GM23248 (cell line): ENCODE data around the gene CTSF. TPM values are rescaled to one million over a fixed set of nuclear protein-coding genes. Genes with fewer than 3 reads are reported as not detected.

Experiments used
- DNase-seq: peaks from one replicate; pipeline ENCODE4 v3.0.0-alpha.2; 2015
- H2AFZ ChIP-seq: fragments of 200-600 bp; sonication (generic); 2 replicates; pipeline ENCODE4 v1.6.1; 2016; ENCODE audit warnings: antibody characterized with exemption
- H3F3A ChIP-seq: fragments of 200-600 bp; sonication (generic); 2 replicates; pipeline ENCODE4 v1.6.1; 2016; ENCODE audit warnings: mild to moderate bottlenecking, antibody characterized with exemption, mixed run types; ENCODE audit not compliant: insufficient read depth
- H3K27ac ChIP-seq: fragments of 200-600 bp; sonication (generic); 2 replicates; pipeline ENCODE4 v1.5.1; 2016; ENCODE audit warnings: mild to moderate bottlenecking
- H3K27me3 ChIP-seq: fragments of 200-600 bp; sonication (generic); replicated peaks from 2 replicates; pipeline ENCODE4 v1.6.1; 2016; ENCODE audit warnings: mild to moderate bottlenecking; ENCODE audit not compliant: insufficient read depth
- H3K36me3 ChIP-seq: fragments of 200-600 bp; sonication (generic); 2 replicates; pipeline ENCODE4 v1.6.1; 2016; ENCODE audit warnings: low read depth, mild to moderate bottlenecking
- H3K4me1 ChIP-seq: fragments of 200-600 bp; sonication (generic); 2 replicates; pipeline ENCODE4 v1.6.1; 2016; ENCODE audit warnings: mild to moderate bottlenecking; ENCODE audit not compliant: insufficient read depth
- H3K4me2 ChIP-seq: fragments of 200-600 bp; sonication (generic); one replicate; pipeline ENCODE4 v1.6.1; 2016; ENCODE audit warnings: mild to moderate bottlenecking; ENCODE audit not compliant: unreplicated experiment
- H3K4me3 ChIP-seq: fragments of 200-600 bp; sonication (generic); 2 replicates; pipeline ENCODE4 v1.5.1; 2016; ENCODE audit warnings: mild to moderate bottlenecking
- H3K79me2 ChIP-seq: fragments of 200-600 bp; sonication (generic); 2 replicates; pipeline ENCODE4 v1.6.1; 2016; ENCODE audit warnings: mild to moderate bottlenecking; ENCODE audit not compliant: insufficient read depth
- H3K9ac ChIP-seq: fragments of 200-600 bp; sonication (generic); 2 replicates; pipeline ENCODE4 v1.6.1; 2016; ENCODE audit warnings: mild to moderate bottlenecking
- H3K9me2 ChIP-seq: fragments of 200-600 bp; sonication (generic); 2 replicates; pipeline ENCODE4 v1.6.1; 2016; ENCODE audit warnings: mixed run types, mild to moderate bottlenecking, moderate library complexity; ENCODE audit not compliant: insufficient read depth
- H3K9me3 ChIP-seq: fragments of 200-600 bp; sonication (generic); one replicate; pipeline ENCODE4 v1.6.1; 2017; ENCODE audit warnings: low read depth
- H4K20me1 ChIP-seq: fragments of 200-600 bp; sonication (generic); 2 replicates; pipeline ENCODE4 v1.6.0; 2016; ENCODE audit not compliant: insufficient read depth
- EZH2 ChIP-seq: fragments of 200-600 bp; sonication (generic); IDR thresholded peaks from 2 replicates; pipeline ENCODE4 v1.6.1; 2018; ENCODE audit warnings: antibody characterized with exemption, mild to moderate bottlenecking; ENCODE audit not compliant: insufficient read depth, poor library complexity, severe bottlenecking
- EZH2phosphoT487 ChIP-seq: fragments of 200-600 bp; sonication (generic); IDR thresholded peaks from 2 replicates; pipeline ENCODE4 v1.6.1; 2018; ENCODE audit warnings: antibody characterized with exemption, moderate library complexity, mild to moderate bottlenecking, low read depth; ENCODE audit not compliant: insufficient read depth
- WGBS, 2 experiments: methylation state at CpG; one replicate each; pipeline ENCODE4 v1.1.6; 2015 to 2017; ENCODE audit warnings: low lambda C conversion rate in 2 of 2, low coverage in 1 of 2; ENCODE audit errors: missing lambda C conversion rate in 2 of 2; 5-methylcytosine and 5-hydroxymethylcytosine counted together
- in situ Hi-C: fragments of 300-500 bp; cut with MboI; formaldehyde crosslinking; loops from 2 replicates; pipeline ENCODE4 v1.15.0; 2020
- polyA plus RNA-seq: library from polyadenylated mRNA; unstranded; fragments of >200 nt; fragmentation: Nextera tagmentation; extraction: Ambion mirVana; gene quantifications from 2 replicates; pipeline ENCODE4 v1.2.1, GENCODE V29; 2016
- total RNA-seq: library from RNA; depleted of rRNA; stranded (reverse); fragments of >200 nt; shearing (Covaris generic); gene quantifications from 2 replicates; pipeline ENCODE4 v1.2.3, GENCODE V29; 2014

Gene CTSF
- total and polyA plus RNA-seq, 2 experiments from 2014 or later: 59.2 to 72.6 TPM

GRCh38 chr11:66559866-66560676 lies 8.3 kb downstream of the CTSF start:
- Histone ChIP-seq H3F3A (no peaks in the 10 kb centered on the region), H3K27ac (no peak overlapping the region), H3K79me2 (no peaks in the 10 kb centered on the region), H3K9me2 (no peaks in the 10 kb centered on the region), H3K9me3 (no peaks in the 10 kb centered on the region), H3K36me3 (no peaks in the 10 kb centered on the region), H3K4me1 (no peaks in the 10 kb centered on the region), H2AFZ (no peak overlapping the region), H3K4me2 (no peak overlapping the region), H3K9ac (no peak overlapping the region), H3K4me3 (no peak overlapping the region), H3K27me3 (peaks cover 9% of the 10 kb centered on the region), H4K20me1 (no peaks in the 10 kb centered on the region)
- in situ Hi-C loops: no loop called here
- WGBS, 2 experiments: 60 to 63% methylated on average over 24 to 27 of the region's 27 CpGs
- no peak for DNase-seq
- TF ChIP-seq EZH2 (no peak), EZH2phosphoT487 (no peak)

- TF ChIP-seq EZH2phosphoT487: no peak
- TF ChIP-seq EZH2: no peak
- Histone ChIP-seq H3K9me2 (no peaks in the 10 kb centered on the region), H3K9ac (no peak overlapping the region), H3K9me3 (no peaks in the 10 kb centered on the region), H3K4me3 (no peak overlapping the region), H3K4me2 (no peak overlapping the region), H4K20me1 (no peaks in the 10 kb centered on the region), H2AFZ (peak overlapping the region; percentile 29; the same call in 1 of the 2 replicates), H3K27me3 (peaks cover 9% of the 10 kb centered on the region), H3K4me1 (no peaks in the 10 kb centered on the region), H3F3A (no peaks in the 10 kb centered on the region), H3K36me3 (no peaks in the 10 kb centered on the region), H3K27ac (no peak overlapping the region), H3K79me2 (no peaks in the 10 kb centered on the region)
- DNase-seq: peak; percentile 59
- in situ Hi-C loops: no loop called here
- 25 to 36% methylated on average over 24 to 36 of the region's 50 CpGs for WGBS, 2 experiments
Measured at GRCh38 chr11:66559142-66559865, 9.1 kb downstream of the CTSF start.

GRCh38 chr11:66557733-66558326 lies 10.6 kb downstream of the CTSF start:
- Histone ChIP-seq H3K4me1 (no peaks in the 10 kb centered on the region), H4K20me1 (no peaks in the 10 kb centered on the region)
- no peak for DNase-seq

GRCh38 chr11:66556086-66556485 lies 12.3 kb downstream of the CTSF start:
- Histone ChIP-seq H3K9me2 (no peaks in the 10 kb centered on the region), H3K9me3 (no peaks in the 10 kb centered on the region), H3F3A (no peaks in the 10 kb centered on the region), H3K27ac (no peak overlapping the region), H4K20me1 (no peaks in the 10 kb centered on the region), H3K9ac (no peak overlapping the region), H3K27me3 (peaks cover 9% of the 10 kb centered on the region), H2AFZ (no peak overlapping the region), H3K4me3 (no peak overlapping the region), H3K4me1 (no peaks in the 10 kb centered on the region), H3K36me3 (no peaks in the 10 kb centered on the region), H3K79me2 (no peaks in the 10 kb centered on the region), H3K4me2 (no peak overlapping the region)
- WGBS, 2 experiments: 76 to 82% methylated on average over 7 of the region's 7 CpGs
- DNase-seq: no peak
- in situ Hi-C loops: no loop called here
- TF ChIP-seq EZH2: no peak
- TF ChIP-seq EZH2phosphoT487: no peak

More at GRCh38 chr11:66557733-66558326, 10.6 kb downstream of the CTSF start:
- H3K79me2 ChIP-seq: no peaks in the 10 kb centered on the region
- no peaks in the 10 kb centered on the region for H3K36me3 ChIP-seq
- no peaks in the 10 kb centered on the region for H3K9me2 ChIP-seq
- no peak overlapping the region for H3K9ac ChIP-seq
- no peak overlapping the region for H3K4me3 ChIP-seq
- in situ Hi-C loops: no loop called here
- TF ChIP-seq EZH2 (no peak), EZH2phosphoT487 (no peak)
- H3K4me2 ChIP-seq: no peak overlapping the region
- peaks cover 9% of the 10 kb centered on the region for H3K27me3 ChIP-seq
- no peak overlapping the region for H3K27ac ChIP-seq
- no peaks in the 10 kb centered on the region for H3K9me3 ChIP-seq
- H3F3A ChIP-seq: no peaks in the 10 kb centered on the region
- 85 to 91% methylated on average over 22 to 24 of the region's 24 CpGs for WGBS, 2 experiments
- H2AFZ ChIP-seq: no peak overlapping the region
